NK-92 treated with Interleukin-12 subunit alpha and Interleukin-12 subunit beta, amount 100 ng/mL, for 24 hours (cell line): ENCODE measurements around the gene ALDH1L2.

ENCODE experiments used
- DNase-seq: peaks from one replicate; lab custom pipeline; 2025; lab: John Stamatoyannopoulos, UW

Gene ALDH1L2

DNA sequence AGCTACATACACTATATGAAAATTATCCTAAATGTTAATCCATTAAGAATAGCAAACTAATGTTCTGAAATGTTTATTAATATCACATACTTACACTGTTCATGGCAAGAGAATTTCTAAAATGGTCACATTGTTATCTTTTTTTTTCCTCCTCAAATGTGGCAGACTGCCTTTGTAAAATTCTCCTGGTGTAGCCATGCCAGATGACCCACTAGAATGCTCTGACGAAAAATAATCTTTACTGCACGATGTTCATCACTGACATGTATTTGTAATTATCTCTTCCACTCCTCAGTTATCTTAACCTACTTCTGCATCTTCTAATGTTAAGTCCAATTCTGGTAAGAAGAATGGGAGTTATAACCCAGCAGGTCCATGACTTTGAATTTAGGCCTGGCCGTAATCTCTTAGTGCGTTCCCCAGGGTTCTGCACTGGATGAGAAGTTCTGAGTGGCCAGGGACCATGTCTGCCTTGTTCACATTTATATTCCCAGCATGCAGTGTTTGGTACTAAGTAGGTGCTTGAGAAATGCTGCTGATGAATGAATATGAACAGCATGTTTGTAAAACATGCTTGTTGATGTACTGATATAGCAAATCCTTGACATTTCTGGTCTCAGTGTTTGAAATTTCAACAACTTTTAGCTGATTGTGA is 51.4 kb downstream of the ALDH1L2 start:
- no peak for DNase-seq

DNA sequence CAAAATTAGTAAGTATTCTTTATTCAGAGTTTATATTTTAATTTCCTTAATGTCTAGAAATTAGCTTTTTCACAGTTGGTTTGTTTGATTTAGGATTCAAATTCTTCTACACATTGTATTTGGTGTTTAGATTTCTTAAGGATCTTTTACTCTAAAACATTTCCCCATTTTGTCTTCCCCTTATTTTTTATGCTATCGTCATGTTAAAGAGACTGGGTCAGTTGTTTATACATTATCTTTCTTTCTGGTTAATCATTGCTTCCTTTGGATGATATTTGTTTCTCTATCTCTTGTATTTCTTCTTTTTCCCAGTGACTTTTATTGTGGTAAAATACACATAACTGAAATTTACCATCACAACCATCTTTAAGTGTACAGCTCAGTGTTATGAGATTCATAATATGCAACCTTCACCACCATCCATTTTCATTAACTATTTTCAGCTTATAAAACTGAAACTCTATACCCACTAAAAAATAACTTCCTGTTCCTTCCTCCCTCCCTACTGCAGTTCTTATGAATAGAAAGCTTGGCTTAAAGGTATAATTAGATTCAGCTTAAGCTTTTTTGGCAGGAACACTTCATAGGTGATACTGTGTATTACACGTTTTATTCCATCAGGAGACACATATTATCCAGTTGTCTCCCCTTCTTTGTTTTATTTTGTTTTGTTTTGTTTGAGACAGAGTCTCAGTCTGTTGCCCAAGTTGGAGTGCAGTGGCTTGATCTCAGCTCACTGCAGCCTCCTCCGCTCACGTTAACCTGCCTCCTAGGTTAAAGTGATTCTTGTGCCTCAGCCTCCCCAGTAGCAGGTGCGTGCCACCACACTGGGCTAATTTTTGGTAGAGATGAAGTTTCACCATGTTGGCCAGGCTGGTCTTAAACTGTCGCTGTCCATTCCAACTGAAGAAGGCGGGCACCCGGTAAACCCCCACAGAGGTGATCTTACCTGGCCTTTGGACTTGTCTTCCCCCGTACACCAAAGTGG is 53.1 kb downstream of the ALDH1L2 start:
- no peak for DNase-seq

- no peak for DNase-seq
Measured at GRCh38 chr12:105026411-105026810, 57.8 kb downstream of the ALDH1L2 start.

DNA sequence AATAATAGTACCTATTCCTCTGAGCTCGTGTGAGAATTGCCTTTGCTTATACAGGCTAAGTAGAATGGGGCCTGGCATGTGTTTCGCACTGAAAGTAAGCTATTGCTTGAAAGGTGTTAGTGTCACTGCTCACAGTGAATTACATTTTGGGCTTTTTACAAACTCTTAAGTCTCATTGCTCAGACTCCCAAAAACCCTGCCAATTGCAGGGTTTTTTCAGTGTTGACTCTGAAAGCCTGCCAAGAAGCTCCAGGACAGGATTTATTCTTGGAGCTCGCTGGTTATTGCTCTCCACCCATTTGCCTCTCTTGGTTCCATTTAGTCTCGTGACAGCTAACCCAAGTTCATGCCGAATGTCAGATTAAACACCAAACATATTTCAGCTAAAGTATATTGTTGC is 58.4 kb downstream of the ALDH1L2 start:
- no peak for DNase-seq

GRCh38 chr12:105024928-105025327 is 59.3 kb downstream of the ALDH1L2 start:
- no peak for DNase-seq

GRCh38 chr12:105020241-105020962 is 63.9 kb downstream of the ALDH1L2 start:
- no peak for DNase-seq

GRCh38 chr12:105018776-105019175 is 65.5 kb downstream of the ALDH1L2 start:
- no peak for DNase-seq

DNA sequence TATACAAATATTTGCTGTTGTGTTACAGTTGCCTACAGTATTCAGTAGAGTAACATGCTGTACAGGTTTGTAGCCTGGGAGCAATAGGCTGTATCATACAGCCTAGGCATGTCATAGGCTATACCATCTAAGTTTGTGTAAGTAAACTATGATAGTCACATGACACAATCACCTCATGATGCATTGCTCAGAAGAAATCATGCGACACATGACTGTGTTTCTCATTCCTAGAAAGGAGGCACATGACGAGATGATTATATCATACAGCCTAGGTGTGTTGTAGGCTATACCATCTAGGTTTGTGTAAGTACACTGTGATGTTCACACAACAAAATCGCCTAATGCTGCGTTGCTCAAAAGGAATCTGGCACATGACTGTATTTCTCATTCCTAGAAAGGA is 66.2 kb downstream of the ALDH1L2 start:
- no peak for DNase-seq

- DNase-seq = no peak
Measured at GRCh38 chr12:105015543-105015942, 68.7 kb downstream of the ALDH1L2 start.

GRCh38 chr12:105014603-105015002 is 69.7 kb downstream of the ALDH1L2 start:
- DNase-seq = no peak

DNA sequence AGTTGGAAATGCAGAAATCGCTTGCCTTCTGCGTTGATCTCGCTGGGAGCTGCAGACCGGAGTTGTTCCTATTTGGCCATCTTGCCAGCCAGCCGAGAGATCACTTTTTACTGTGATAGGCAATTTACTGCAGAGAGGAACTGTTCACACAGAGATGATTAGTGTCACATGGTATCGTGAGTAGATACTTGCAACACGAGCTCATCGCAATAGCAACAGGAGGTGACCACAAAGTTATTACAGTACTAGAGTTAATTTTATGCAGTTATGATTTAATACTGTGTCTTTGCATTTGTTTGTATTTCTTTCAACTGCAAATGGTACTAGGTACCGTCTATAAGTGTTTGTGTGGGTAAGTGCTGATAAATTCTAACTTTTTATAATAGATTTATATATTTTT is 70.4 kb downstream of the ALDH1L2 start:
- no peak for DNase-seq

GRCh38 chr12:105001476-105001875 is 82.8 kb downstream of the ALDH1L2 start:
- no peak for DNase-seq

DNA sequence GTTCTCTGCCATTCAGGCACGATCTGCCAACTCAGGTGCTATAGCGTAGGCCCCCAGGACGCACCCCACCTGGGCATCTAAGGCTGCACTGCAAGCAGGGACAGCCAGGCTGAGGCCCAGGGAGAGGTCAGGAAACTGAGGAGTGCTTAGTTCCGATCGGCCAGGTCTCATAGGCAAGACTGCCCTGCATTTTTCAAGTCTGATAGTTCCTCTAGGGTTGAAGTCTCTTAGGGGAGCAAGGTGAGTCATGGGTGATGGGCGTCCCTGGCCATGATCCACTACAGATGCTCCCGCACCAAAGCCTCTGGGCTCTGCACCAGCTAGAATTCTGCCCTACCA is 84.9 kb downstream of the ALDH1L2 start:
- DNase-seq = no peak

DNA sequence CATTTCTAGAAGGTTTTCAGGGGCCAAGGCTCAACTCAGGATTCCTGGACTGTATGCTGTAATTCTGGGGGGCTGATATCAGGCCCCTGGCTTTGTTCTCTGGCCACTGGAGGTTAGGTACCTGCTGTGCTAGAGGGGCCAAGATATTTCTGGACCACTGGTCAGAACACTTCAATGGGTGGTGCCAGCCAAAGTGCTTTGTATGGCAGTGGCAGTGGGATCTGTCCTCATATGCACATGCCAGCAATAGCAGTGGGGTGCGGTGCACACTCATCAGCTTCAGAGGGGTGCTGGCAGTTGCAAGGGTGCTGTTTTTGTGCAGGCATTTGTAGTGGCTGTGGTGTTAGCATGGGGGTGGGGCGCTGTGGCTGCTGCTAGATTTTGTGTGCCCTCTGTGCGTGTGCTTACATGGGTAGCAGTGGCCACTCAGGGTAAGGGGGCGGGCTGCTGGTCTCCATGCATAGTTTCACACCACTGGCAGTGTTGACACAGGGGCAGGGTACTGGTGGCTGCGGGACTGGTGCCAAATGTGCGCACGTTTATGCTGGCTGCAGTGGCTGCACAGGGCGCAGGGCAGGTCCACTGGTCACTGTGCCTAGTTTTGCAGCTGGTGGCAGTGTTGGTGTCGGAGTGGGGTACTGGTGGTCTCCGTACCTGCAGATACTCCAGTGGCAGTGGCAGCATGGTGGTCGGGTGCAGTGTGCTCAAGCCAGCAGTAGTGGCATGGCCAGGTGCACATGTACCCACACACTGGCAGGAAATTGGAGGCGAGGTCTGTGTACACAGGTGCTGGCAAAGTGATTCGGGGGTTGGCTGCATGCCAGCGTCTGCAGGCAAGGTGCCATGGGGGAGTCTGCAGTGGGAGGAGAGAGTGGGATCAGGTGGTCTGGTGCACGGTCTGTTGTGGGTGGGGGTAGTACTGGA is 85.6 kb downstream of the ALDH1L2 start:
- DNase-seq = no peak

DNA sequence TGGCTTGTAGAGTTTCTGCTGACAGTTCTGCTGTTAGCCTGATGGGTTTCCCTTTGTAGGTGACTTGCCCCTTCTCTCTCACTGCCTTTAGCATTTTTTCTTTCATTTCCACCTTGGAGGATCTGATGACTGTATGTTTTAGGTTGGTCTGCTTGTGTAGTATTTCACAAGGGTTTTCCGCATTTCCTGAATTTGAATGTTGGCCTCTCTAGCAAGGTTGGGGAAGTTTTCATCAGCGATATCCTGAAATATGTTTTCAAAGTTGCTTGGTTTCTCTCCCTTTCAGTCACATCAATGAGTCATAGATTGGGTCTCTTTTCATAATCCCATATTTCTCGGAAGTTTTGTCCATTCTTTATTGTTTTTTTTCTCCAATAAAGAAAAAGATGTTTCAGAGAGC is 86.7 kb downstream of the ALDH1L2 start:
- DNase-seq = no peak

DNA sequence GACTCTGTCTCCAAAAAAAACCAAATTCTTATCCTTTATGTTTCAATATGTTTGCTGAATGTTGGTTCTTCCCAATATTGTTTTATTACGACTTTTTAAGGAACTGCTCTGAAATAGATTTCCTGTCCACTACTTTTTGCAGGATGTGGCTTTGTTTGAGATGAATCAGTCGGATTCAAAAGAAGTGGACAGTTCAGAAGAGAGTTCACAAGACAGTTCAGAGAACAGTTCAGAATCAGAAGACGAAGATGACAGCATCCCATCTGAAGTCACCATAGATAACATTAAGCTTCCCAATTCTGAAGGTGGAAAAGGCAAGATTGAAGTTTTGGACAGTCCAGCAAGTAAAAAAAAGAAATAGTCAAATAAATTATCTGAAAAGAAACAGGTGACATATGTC is 89.9 kb downstream of the ALDH1L2 start:
- no peak for DNase-seq

DNA sequence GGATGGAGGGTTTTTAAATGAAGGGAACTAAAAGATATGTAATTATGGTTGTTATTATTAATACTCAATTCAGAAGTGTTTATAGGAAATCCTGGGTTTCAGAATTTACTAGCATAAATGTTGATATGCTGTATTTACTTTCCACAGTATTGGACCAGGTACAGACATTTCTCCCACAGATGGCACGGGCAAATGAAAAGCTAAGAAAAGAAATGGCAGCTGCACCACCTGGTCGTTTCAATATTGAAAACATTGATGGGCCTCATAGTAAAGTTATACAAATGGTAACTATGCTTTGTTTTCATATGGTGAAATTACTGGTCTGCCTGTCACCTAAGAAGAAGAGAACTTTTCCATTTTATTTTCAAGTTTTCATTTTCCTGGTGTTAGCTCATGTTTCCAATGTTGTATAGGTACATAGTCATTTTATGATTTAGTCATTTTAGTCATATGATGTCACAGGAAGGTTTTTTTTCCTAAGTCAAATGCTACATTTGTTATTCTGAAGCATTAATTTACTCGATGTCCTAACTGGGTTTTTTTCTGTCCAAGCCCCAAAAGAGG is 92.6 kb downstream of the ALDH1L2 start:
- DNase-seq = no peak

- no peak for DNase-seq
Measured at GRCh38 chr12:104990950-104991349, 93.3 kb downstream of the ALDH1L2 start.

- DNase-seq = peak; percentile 72
Measured at GRCh38 chr12:104986022-104986941, 98.0 kb downstream of the ALDH1L2 start, which contains the start of gene NOPCHAP1. Gene NOPCHAP1, plus strand, starts transcription at chr12:104986316. Its CDS starts 37 bp downstream, at chr12:104986353.

DNA sequence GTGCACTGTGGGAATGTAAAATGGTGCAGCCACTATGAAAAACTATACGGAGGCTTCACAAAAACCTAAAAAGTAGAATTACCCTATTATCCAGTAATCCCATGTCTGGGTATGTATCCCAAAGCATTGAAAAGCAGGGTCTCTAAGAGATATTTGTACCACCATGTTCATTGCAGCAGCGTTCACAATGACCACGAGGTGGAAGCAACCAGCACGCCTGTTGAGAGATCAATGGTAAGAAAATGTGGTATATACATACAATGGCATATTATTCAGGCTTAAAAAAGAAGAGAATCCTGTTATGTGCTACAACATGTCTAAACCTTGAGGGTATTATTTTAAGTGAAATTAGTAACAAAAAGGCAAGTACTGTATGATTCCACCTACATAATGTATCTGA is 99.1 kb downstream of the ALDH1L2 start:
- DNase-seq = no peak
